ENCODE data around the gene MYF6. TPM values are rescaled to one million over a fixed set of nuclear protein-coding genes. Genes with fewer than 3 reads are reported as not detected.

The MYF6 gene
- total RNA-seq, 1 experiment from 2014 or later: not detected

DNA sequence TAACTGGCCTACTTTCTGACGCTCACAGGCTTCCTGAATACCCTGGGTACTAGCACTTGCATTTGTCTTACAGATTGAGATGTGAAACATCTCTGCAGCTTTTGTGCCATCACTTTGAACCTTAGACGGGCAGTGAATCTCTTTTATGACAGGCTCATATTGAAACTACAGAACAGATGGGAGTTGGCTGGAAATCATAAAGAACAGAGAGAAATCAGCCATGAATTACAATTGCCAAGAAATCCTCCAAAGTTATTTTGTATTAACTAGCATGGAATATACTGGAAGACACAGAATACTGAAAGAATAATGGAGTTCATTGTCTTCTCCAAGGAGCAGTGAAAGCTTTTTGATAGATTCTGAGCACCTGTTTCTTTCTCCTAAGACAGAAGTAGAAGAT is 42.0 kb downstream of the MYF6 start:
- CTCF ChIA-PET: no interaction called here
- no peaks in the 10 kb centered on the region for H3K9me3 Mint-ChIP-seq (ENCODE audit: low read depth, unreplicated experiment)

DNA sequence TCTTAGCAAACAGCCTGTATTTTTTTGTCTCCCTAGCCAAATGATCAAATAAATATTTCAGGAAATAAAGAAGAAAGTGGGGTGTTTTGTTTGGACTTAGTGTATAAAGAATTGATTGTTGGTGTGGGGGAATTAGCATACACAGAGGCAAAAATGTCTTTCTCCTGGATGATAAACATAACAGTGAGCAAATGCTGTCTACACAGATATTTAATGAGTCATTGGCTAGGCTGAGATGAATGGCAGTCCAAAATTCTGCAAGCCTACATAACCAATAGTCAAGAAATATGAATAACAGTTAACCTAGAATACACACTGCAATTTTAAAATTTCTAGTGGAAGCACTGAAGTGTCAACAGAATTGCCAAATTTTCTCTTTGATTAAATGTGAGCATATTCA is 45.0 kb downstream of the MYF6 start:
- intact Hi-C loops (cut with micrococcal nuclease; ENCODE audit: unreplicated experiment): no loop called here
- CTCF ChIA-PET: no interaction called here
- Mint-ChIP-seq H3K4me1 (ENCODE audit: low read depth, unreplicated experiment) (no peaks in the 10 kb centered on the region), H3K36me3 (ENCODE audit: insufficient read depth, unreplicated experiment) (no peaks in the 10 kb centered on the region), H3K27me3 (ENCODE audit: unreplicated experiment) (no peaks in the 10 kb centered on the region), H3K9me3 (ENCODE audit: low read depth, unreplicated experiment) (no peaks in the 10 kb centered on the region), H3K4me3 (ENCODE audit: low read depth, unreplicated experiment) (no peak overlapping the region), H3K27ac (ENCODE audit: unreplicated experiment) (no peak overlapping the region)
- no peak for DNase-seq
- BruUV-seq (replicated peaks): no TSS peak
- TF ChIP-seq, protein P1, sequence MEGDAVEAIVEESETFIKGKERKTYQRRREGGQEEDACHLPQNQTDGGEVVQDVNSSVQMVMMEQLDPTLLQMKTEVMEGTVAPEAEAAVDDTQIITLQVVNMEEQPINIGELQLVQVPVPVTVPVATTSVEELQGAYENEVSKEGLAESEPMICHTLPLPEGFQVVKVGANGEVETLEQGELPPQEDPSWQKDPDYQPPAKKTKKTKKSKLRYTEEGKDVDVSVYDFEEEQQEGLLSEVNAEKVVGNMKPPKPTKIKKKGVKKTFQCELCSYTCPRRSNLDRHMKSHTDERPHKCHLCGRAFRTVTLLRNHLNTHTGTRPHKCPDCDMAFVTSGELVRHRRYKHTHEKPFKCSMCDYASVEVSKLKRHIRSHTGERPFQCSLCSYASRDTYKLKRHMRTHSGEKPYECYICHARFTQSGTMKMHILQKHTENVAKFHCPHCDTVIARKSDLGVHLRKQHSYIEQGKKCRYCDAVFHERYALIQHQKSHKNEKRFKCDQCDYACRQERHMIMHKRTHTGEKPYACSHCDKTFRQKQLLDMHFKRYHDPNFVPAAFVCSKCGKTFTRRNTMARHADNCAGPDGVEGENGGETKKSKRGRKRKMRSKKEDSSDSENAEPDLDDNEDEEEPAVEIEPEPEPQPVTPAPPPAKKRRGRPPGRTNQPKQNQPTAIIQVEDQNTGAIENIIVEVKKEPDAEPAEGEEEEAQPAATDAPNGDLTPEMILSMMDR (IDR thresholded peaks at IDR 0.05; ENCODE audit: unreplicated experiment): no peak

More for the DNA sequence above, 42.0 kb downstream of the MYF6 start:
- Mint-ChIP-seq H3K4me1 (ENCODE audit: low read depth, unreplicated experiment) (no peaks in the 10 kb centered on the region), H3K36me3 (ENCODE audit: insufficient read depth, unreplicated experiment) (no peaks in the 10 kb centered on the region), H3K27me3 (ENCODE audit: unreplicated experiment) (no peaks in the 10 kb centered on the region), H3K27ac (ENCODE audit: unreplicated experiment) (no peak overlapping the region), H3K4me3 (ENCODE audit: low read depth, unreplicated experiment) (no peak overlapping the region)
- intact Hi-C loops (cut with micrococcal nuclease; ENCODE audit: unreplicated experiment): no loop called here
- BruUV-seq (replicated peaks): no TSS peak
- no peak for DNase-seq
- TF ChIP-seq, protein P1 (IDR thresholded peaks at IDR 0.05; ENCODE audit: unreplicated experiment): no peak

DNA sequence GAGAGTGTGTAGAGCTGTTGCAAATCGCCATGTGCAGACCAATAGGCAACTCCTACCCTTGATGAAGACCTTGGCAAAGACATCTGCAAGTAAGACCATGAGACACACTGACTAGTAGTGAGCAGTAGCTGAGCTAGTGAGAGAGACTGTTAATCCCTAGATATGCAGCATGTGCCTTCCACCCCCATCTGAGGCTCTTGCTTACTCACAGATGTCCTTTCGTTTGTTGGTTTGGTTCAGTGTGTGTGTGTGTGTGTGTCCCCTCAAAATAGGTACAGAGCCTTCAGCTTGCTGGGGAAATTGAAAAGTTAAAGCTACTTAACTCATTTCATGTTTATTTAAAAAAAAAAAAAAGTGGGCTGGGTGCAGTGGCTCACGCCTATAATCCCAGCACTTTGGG is 46.8 kb downstream of the MYF6 start:
- H3K4me1 Mint-ChIP-seq (ENCODE audit: low read depth, unreplicated experiment): no peaks in the 10 kb centered on the region
- no peaks in the 10 kb centered on the region for H3K27me3 Mint-ChIP-seq (ENCODE audit: unreplicated experiment)
- H3K9me3 Mint-ChIP-seq (ENCODE audit: low read depth, unreplicated experiment): no peaks in the 10 kb centered on the region
- TF ChIP-seq, protein P1 (IDR thresholded peaks at IDR 0.05; ENCODE audit: unreplicated experiment): no peak
- CTCF ChIA-PET: interaction anchor here (0.6 kb wide), 1 partner anchor 62 kb away, joined by 3 read pairs; no protein-coding TSS in a partner anchor
- no peak overlapping the region for H3K4me3 Mint-ChIP-seq (ENCODE audit: low read depth, unreplicated experiment)
- no peaks in the 10 kb centered on the region for H3K36me3 Mint-ChIP-seq (ENCODE audit: insufficient read depth, unreplicated experiment)
- DNase-seq: no peak
- intact Hi-C loops (cut with micrococcal nuclease; ENCODE audit: unreplicated experiment): no loop called here
- BruUV-seq (replicated peaks): no TSS peak
- no peak overlapping the region for H3K27ac Mint-ChIP-seq (ENCODE audit: unreplicated experiment)

DNA sequence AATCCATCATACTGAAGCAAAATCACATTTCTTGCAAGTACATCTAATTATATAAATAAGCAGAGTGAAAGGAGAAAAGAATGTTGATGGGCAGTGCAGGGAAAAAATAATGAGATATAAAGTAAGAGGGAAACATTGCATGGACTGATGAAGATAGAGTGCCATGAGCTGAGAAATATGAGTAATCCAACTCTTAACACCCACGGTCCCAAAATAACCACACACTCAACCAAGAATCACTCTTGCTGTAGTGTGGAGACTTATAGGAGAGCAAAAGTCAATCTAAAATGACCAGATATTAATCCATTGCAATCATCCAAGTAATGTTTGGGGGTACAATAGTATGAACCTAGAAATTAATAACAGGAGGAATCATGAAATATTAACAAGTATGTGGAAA is 49.4 kb downstream of the MYF6 start:
- TF ChIP-seq, protein P1 (IDR thresholded peaks at IDR 0.05; ENCODE audit: unreplicated experiment): no peak
- H3K27me3 Mint-ChIP-seq (ENCODE audit: unreplicated experiment): no peaks in the 10 kb centered on the region
- CTCF ChIA-PET: no interaction called here
- no peak overlapping the region for H3K4me3 Mint-ChIP-seq (ENCODE audit: low read depth, unreplicated experiment)
- no peak for DNase-seq
- no peaks in the 10 kb centered on the region for H3K9me3 Mint-ChIP-seq (ENCODE audit: low read depth, unreplicated experiment)
- intact Hi-C loops (cut with micrococcal nuclease; ENCODE audit: unreplicated experiment): loop anchor here (5.0 kb wide), 1 partner anchor 505 kb away; no protein-coding TSS in a partner anchor
- no peak overlapping the region for H3K27ac Mint-ChIP-seq (ENCODE audit: unreplicated experiment)
- H3K4me1 Mint-ChIP-seq (ENCODE audit: low read depth, unreplicated experiment): no peaks in the 10 kb centered on the region
- H3K36me3 Mint-ChIP-seq (ENCODE audit: insufficient read depth, unreplicated experiment): no peaks in the 10 kb centered on the region
- BruUV-seq (replicated peaks): no TSS peak

Other genes starting within 250 kb of the MYF6 start
- not detected in 2 replicates for gene MYF5, start 9.3 kb downstream of the MYF6 start, total RNA-seq (2022)
- 0.73 and 3.2 TPM in 2 replicates for gene LIN7A, start 230.3 kb downstream of the MYF6 start, total RNA-seq (2022)

All from Calu3 (cell line).